ENCODE data around the gene MB.

MB gene

GRCh38 chr22:35578836-35579575 lies 38.1 kb downstream of the MB start:
- Histone ChIP-seq H3K27me3 (ENCODE audit: low read depth, low read length) (no peaks in the 10 kb centered on the region), H4K20me1 (ENCODE audit: insufficient read depth, low read length) (no peaks in the 10 kb centered on the region), H3K79me2 (ENCODE audit: low read length) (no peaks in the 10 kb centered on the region), H3K4me2 (ENCODE audit: low read length) (no peak overlapping the region), H3K9ac (ENCODE audit: low read length) (no peak overlapping the region), H3K9me3 (ENCODE audit: insufficient read depth, low read length) (no peaks in the 10 kb centered on the region), H3K4me1 (ENCODE audit: low read length) (0 out of 2 replicates have a peak, but pooled peaks cover 2% of the 10 kb centered on the region), H3K4me3 (ENCODE audit: low read length) (no peak overlapping the region), H3K27ac (ENCODE audit: low read length) (no peak overlapping the region), H3K36me3 (replicated peaks; ENCODE audit: low read depth, low read length) (no peaks in the 10 kb centered on the region), H2AFZ (ENCODE audit: low read depth, low read length) (no peak overlapping the region)
- TF ChIP-seq CTCF (IDR thresholded peaks at IDR 0.05; ENCODE audit: low read depth, low read length) (no peak), EZH2phosphoT487 (IDR thresholded peaks at IDR 0.05; ENCODE audit: low read depth) (no peak)

- Histone ChIP-seq H3K79me2 (ENCODE audit: low read length) (no peaks in the 10 kb centered on the region), H3K4me3 (ENCODE audit: low read length) (no peak overlapping the region), H4K20me1 (ENCODE audit: insufficient read depth, low read length) (no peaks in the 10 kb centered on the region), H3K36me3 (replicated peaks; ENCODE audit: low read depth, low read length) (no peaks in the 10 kb centered on the region), H2AFZ (ENCODE audit: low read depth, low read length) (no peak overlapping the region), H3K9me3 (ENCODE audit: insufficient read depth, low read length) (no peaks in the 10 kb centered on the region), H3K4me1 (ENCODE audit: low read length) (0 out of 2 replicates have a peak, but pooled peaks cover 2% of the 10 kb centered on the region), H3K27ac (ENCODE audit: low read length) (no peak overlapping the region), H3K9ac (ENCODE audit: low read length) (no peak overlapping the region), H3K4me2 (ENCODE audit: low read length) (no peak overlapping the region), H3K27me3 (ENCODE audit: low read depth, low read length) (no peaks in the 10 kb centered on the region)
- TF ChIP-seq EZH2phosphoT487 (IDR thresholded peaks at IDR 0.05; ENCODE audit: low read depth) (no peak), CTCF (IDR thresholded peaks at IDR 0.05; ENCODE audit: low read depth, low read length) (no peak)
These were observed 39.1 kb downstream of the MB start for GRCh38 chr22:35577799-35578659.

GRCh38 chr22:35576671-35577070 lies 40.5 kb downstream of the MB start:
- Histone ChIP-seq H3K27ac (ENCODE audit: low read length) (no peak overlapping the region), H3K36me3 (replicated peaks; ENCODE audit: low read depth, low read length) (no peaks in the 10 kb centered on the region), H2AFZ (ENCODE audit: low read depth, low read length) (no peak overlapping the region), H3K4me1 (ENCODE audit: low read length) (no peaks in the 10 kb centered on the region), H3K4me3 (ENCODE audit: low read length) (no peak overlapping the region), H3K4me2 (ENCODE audit: low read length) (no peak overlapping the region), H3K27me3 (ENCODE audit: low read depth, low read length) (no peaks in the 10 kb centered on the region), H3K9me3 (ENCODE audit: insufficient read depth, low read length) (no peaks in the 10 kb centered on the region), H3K9ac (ENCODE audit: low read length) (no peak overlapping the region), H4K20me1 (ENCODE audit: insufficient read depth, low read length) (no peaks in the 10 kb centered on the region), H3K79me2 (ENCODE audit: low read length) (no peaks in the 10 kb centered on the region)
- TF ChIP-seq CTCF (IDR thresholded peaks at IDR 0.05; ENCODE audit: low read depth, low read length), result no peak
- no peak for TF ChIP-seq EZH2phosphoT487 (IDR thresholded peaks at IDR 0.05; ENCODE audit: low read depth)

- H4K20me1 ChIP-seq (ENCODE audit: insufficient read depth, low read length), result no peaks in the 10 kb centered on the region
- no peaks in the 10 kb centered on the region for H3K79me2 ChIP-seq (ENCODE audit: low read length)
- H3K27me3 ChIP-seq (ENCODE audit: low read depth, low read length), result no peaks in the 10 kb centered on the region
- no peaks in the 10 kb centered on the region for H3K9me3 ChIP-seq (ENCODE audit: insufficient read depth, low read length)
- no peaks in the 10 kb centered on the region for H3K4me1 ChIP-seq (ENCODE audit: low read length)
- no peak overlapping the region for H2AFZ ChIP-seq (ENCODE audit: low read depth, low read length)
- no peak for TF ChIP-seq CTCF (IDR thresholded peaks at IDR 0.05; ENCODE audit: low read depth, low read length)
- TF ChIP-seq EZH2phosphoT487 (IDR thresholded peaks at IDR 0.05; ENCODE audit: low read depth), result no peak
- no peak overlapping the region for H3K4me2 ChIP-seq (ENCODE audit: low read length)
- H3K4me3 ChIP-seq (ENCODE audit: low read length), result no peak overlapping the region
- H3K27ac ChIP-seq (ENCODE audit: low read length), result no peak overlapping the region
- H3K9ac ChIP-seq (ENCODE audit: low read length), result no peak overlapping the region
- H3K36me3 ChIP-seq (replicated peaks; ENCODE audit: low read depth, low read length), result no peaks in the 10 kb centered on the region
These were observed 41.9 kb downstream of the MB start for GRCh38 chr22:35575116-35575748.

Measured in OCI-LY3 (cell line).